Fibroblast of the aortic adventitia (primary cell): ENCODE results near the gene GALNT9. TPM values are rescaled to one million over a fixed set of nuclear protein-coding genes. Genes with fewer than 3 reads are reported as not detected.

Source experiments
- DNase-seq: peaks from one replicate; pipeline ENCODE4 v3.0.0-alpha.2; 2010; ENCODE audit warnings: low read depth
- H3K4me3 ChIP-seq: 2 replicates; pipeline ENCODE4 v1.5.1; 2011; ENCODE audit warnings: low read depth, mild to moderate bottlenecking, control low read depth, low read length, moderate library complexity
- total RNA-seq: library from RNA; depleted of rRNA; stranded (reverse); fragments of >200 nt; gene quantifications from 2 replicates; pipeline ENCODE4 v1.2.3, GENCODE V29; 2012; ENCODE audit warnings: low replicate concordance
- TF ChIP-seq, protein P1 (sequence below): IDR thresholded peaks from 2 replicates; pipeline ENCODE4 v1.5.1; 2011; ENCODE audit warnings: mild to moderate bottlenecking, low read length, control low read depth, inconsistent platforms; ENCODE audit not compliant: insufficient read depth

The GALNT9 gene
- total RNA-seq, 1 donor = not detected

GRCh38 chr12:132154941-132155770, 174.2 kb downstream of the GALNT9 start:
- no peak for DNase-seq
- H3K4me3 ChIP-seq = no peak overlapping the region
- TF ChIP-seq, protein P1, sequence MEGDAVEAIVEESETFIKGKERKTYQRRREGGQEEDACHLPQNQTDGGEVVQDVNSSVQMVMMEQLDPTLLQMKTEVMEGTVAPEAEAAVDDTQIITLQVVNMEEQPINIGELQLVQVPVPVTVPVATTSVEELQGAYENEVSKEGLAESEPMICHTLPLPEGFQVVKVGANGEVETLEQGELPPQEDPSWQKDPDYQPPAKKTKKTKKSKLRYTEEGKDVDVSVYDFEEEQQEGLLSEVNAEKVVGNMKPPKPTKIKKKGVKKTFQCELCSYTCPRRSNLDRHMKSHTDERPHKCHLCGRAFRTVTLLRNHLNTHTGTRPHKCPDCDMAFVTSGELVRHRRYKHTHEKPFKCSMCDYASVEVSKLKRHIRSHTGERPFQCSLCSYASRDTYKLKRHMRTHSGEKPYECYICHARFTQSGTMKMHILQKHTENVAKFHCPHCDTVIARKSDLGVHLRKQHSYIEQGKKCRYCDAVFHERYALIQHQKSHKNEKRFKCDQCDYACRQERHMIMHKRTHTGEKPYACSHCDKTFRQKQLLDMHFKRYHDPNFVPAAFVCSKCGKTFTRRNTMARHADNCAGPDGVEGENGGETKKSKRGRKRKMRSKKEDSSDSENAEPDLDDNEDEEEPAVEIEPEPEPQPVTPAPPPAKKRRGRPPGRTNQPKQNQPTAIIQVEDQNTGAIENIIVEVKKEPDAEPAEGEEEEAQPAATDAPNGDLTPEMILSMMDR = no peak

DNA sequence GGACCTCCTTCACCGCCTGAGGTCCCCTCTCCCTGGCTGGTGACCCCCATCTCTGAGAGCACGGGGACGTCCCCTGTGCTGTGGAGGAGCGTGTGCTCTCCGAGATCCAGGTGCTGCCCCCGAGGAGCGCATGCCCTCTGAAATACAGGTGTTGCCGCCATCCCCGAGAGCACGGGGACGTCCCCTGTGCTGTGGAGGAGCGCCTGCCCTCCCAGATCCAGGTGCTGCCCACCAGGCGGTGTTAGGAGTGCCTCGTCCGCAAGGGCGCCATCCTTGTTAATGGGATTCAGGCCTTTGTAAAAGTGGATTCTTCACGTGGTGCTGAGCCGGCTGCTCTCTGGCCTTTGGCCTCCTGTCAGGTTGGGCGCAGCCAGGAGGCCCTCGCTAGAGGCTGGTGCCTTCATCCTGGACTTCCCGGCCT, 175.0 kb downstream of the GALNT9 start:
- no peak overlapping the region for H3K4me3 ChIP-seq
- TF ChIP-seq, protein P1 = no peak
- DNase-seq = no peak

- H3K4me3 ChIP-seq = peak overlapping the region; percentile 37
- peak; percentile 70 for DNase-seq
- TF ChIP-seq, protein P1 = peak; percentile 93
These were observed 175.7 kb downstream of the GALNT9 start for GRCh38 chr12:132153501-132154340.

GRCh38 chr12:132152953-132153352, 176.4 kb downstream of the GALNT9 start:
- TF ChIP-seq, protein P1 = no peak
- no peak for DNase-seq
- H3K4me3 ChIP-seq = no peak overlapping the region

GRCh38 chr12:132152411-132152821, 177.0 kb downstream of the GALNT9 start:
- TF ChIP-seq, protein P1 = no peak
- no peak for DNase-seq
- H3K4me3 ChIP-seq = no peak overlapping the region

DNA sequence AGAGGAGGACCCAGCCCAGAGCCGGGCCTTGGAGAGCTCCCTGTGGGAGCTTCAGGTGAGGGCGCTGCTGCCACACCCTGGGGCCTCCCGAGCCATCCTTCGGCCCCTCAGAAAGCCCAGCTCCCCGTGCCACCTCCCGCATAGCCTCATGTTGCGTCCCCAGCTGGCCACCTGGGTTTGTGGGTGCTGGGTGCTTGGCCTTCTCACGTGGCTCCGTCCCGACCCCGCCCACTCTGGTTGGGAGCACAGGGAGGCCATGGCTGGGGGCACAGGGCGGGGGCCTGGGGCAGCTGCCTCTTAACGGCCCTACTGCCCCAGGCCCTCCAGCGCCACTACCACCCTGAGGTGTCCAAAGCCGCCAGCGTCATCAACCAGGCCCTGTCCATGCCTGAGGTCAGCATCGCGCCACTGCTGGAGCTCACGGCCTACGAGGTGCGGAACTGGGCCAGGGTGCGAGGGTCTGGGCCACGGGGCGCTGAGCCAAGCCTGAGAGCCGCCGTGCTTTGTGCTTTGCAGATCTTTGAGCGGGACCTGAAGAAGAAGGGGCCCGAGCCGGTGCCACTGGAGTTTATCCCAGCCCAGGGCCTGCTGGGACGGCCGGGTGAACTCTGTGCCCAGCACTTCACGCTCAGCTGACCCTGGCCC, 177.5 kb downstream of the GALNT9 start:
- no peak for DNase-seq
- TF ChIP-seq, protein P1 = no peak
- H3K4me3 ChIP-seq = no peak overlapping the region
